Measurements from ENCODE around the gene PSKH1. TPM values are rescaled to one million over a fixed set of nuclear protein-coding genes. Genes with fewer than 3 reads are reported as not detected.

The PSKH1 gene
- total RNA-seq, 1 experiment from 2014 or later, result 24.2 TPM

GRCh38 chr16:67943619-67944504 is 50.8 kb downstream of the PSKH1 start, which contains the start of gene LCAT:
Gene LCAT, minus strand, starts transcription at chr16:67944120. Its CDS starts 19 bp downstream, at chr16:67944101.
- H3K4me1 ChIP-seq (ENCODE audit: insufficient read depth, low read length, poor library complexity, severe bottlenecking), result no peaks in the 10 kb centered on the region
- CTCF ChIA-PET, result no interaction called here
- H3K4me3 ChIP-seq (ENCODE audit: low read depth, low read length, poor library complexity, severe bottlenecking), result no peak within 1 kb of the TSS
- no peaks in the 10 kb centered on the region for H3K9me3 ChIP-seq (ENCODE audit: low read depth, low read length, poor library complexity, severe bottlenecking)
- intact Hi-C loops (cut with micrococcal nuclease; ENCODE audit: unreplicated experiment), result no loop called here
- POLR2A ChIA-PET (ENCODE audit: low non-redundant PET), result no interaction called here
- no peaks in the 10 kb centered on the region for H3K27me3 ChIP-seq (replicated peaks; ENCODE audit: insufficient read depth, low read depth, low read length, poor library complexity)
- TF ChIP-seq CTCF (conservative IDR thresholded peaks at IDR 0.05; ENCODE audit: low read depth, low read length) (no peak), EZH2 (IDR thresholded peaks at IDR 0.05; ENCODE audit: borderline replicate concordance, low read depth, low read length, poor library complexity, severe bottlenecking) (no peak)
- peak within 1 kb of the TSS; percentile 50 for H3K27ac ChIP-seq (ENCODE audit: low read depth, low read length, poor library complexity, severe bottlenecking)
- peak; percentile 29 for DNase-seq (ENCODE audit: low spot score)
- H3K36me3 ChIP-seq (ENCODE audit: insufficient read depth, low read length, poor library complexity, severe bottlenecking), result peaks cover 29% of the 10 kb centered on the region
- BruUV-seq (replicated peaks), result no TSS peak

- TF ChIP-seq CTCF (conservative IDR thresholded peaks at IDR 0.05; ENCODE audit: low read depth, low read length) (no peak), EZH2 (IDR thresholded peaks at IDR 0.05; ENCODE audit: borderline replicate concordance, low read depth, low read length, poor library complexity, severe bottlenecking) (no peak)
- no peaks in the 10 kb centered on the region for H3K27me3 ChIP-seq (replicated peaks; ENCODE audit: insufficient read depth, low read depth, low read length, poor library complexity)
- H3K9me3 ChIP-seq (ENCODE audit: low read depth, low read length, poor library complexity, severe bottlenecking), result no peaks in the 10 kb centered on the region
- H3K36me3 ChIP-seq (ENCODE audit: insufficient read depth, low read length, poor library complexity, severe bottlenecking), result peaks cover 33% of the 10 kb centered on the region
- no peaks in the 10 kb centered on the region for H3K4me1 ChIP-seq (ENCODE audit: insufficient read depth, low read length, poor library complexity, severe bottlenecking)
- no peak for DNase-seq (ENCODE audit: low spot score)
- ChIA-PET CTCF (no interaction called here), POLR2A (ENCODE audit: low non-redundant PET) (no interaction called here)
- H3K27ac ChIP-seq (ENCODE audit: low read depth, low read length, poor library complexity, severe bottlenecking), result no peak overlapping the region
- intact Hi-C loops (cut with micrococcal nuclease; ENCODE audit: unreplicated experiment), result no loop called here
- BruUV-seq (replicated peaks), result no TSS peak
- no peak overlapping the region for H3K4me3 ChIP-seq (ENCODE audit: low read depth, low read length, poor library complexity, severe bottlenecking)
Observed at GRCh38 chr16:67944690-67945391, 51.8 kb downstream of the PSKH1 start.

GRCh38 chr16:67945392-67945933 is 52.4 kb downstream of the PSKH1 start:
- no peak for DNase-seq (ENCODE audit: low spot score)
- BruUV-seq (replicated peaks), result no TSS peak
- CTCF ChIA-PET, result no interaction called here
- TF ChIP-seq CTCF (conservative IDR thresholded peaks at IDR 0.05; ENCODE audit: low read depth, low read length), result no peak
- TF ChIP-seq EZH2 (IDR thresholded peaks at IDR 0.05; ENCODE audit: borderline replicate concordance, low read depth, low read length, poor library complexity, severe bottlenecking), result no peak
- no peak overlapping the region for H3K27ac ChIP-seq (ENCODE audit: low read depth, low read length, poor library complexity, severe bottlenecking)
- POLR2A ChIA-PET (ENCODE audit: low non-redundant PET), result no interaction called here
- H3K4me1 ChIP-seq (ENCODE audit: insufficient read depth, low read length, poor library complexity, severe bottlenecking), result no peaks in the 10 kb centered on the region
- no peaks in the 10 kb centered on the region for H3K27me3 ChIP-seq (replicated peaks; ENCODE audit: insufficient read depth, low read depth, low read length, poor library complexity)
- no peak overlapping the region for H3K4me3 ChIP-seq (ENCODE audit: low read depth, low read length, poor library complexity, severe bottlenecking)
- no peaks in the 10 kb centered on the region for H3K9me3 ChIP-seq (ENCODE audit: low read depth, low read length, poor library complexity, severe bottlenecking)
- peaks cover 38% of the 10 kb centered on the region for H3K36me3 ChIP-seq (ENCODE audit: insufficient read depth, low read length, poor library complexity, severe bottlenecking)
- intact Hi-C loops (cut with micrococcal nuclease; ENCODE audit: unreplicated experiment), result no loop called here

Data from A673 (cell line).